Pancreas (tissue), 10 donors: Measurements from ENCODE around the gene AARS2. TPM values are rescaled to one million over a fixed set of nuclear protein-coding genes. Genes with fewer than 3 reads are reported as not detected.

Experiments used
- ATAC-seq, 4 donors: fragments of 200-7000 bp; cut with Tn5 transposase; one replicate each; pipeline versions ENCODE4 v1.8.0 to v1.9.1; 2020; ENCODE audit warnings: mild to moderate bottlenecking in 4 of 4, moderate library complexity in 4 of 4
- DNase-seq, 6 donors: peaks; one replicate each; pipeline ENCODE4 v3.0.0-alpha.2; 2020
- FAIRE-seq: peaks from 2 replicates; lab custom pipeline; 2012; peaks lifted over from hg19 to GRCh38; lab: Jason Lieb, UNC
- H3K27ac ChIP-seq, 4 donors: fragments of 200-600 bp; sonication (generic); 1 replicate in 3 of 4; 2 replicates in 1 of 4; pipeline versions ENCODE4 v1.5.0 to v1.8.0; 2020
- H3K27me3 ChIP-seq, 4 donors: fragments of 200-600 bp; one replicate each; pipeline ENCODE4 v1.8.0; 2021
- H3K36me3 ChIP-seq, 3 donors: fragments of 200-600 bp; sonication (generic) in 1 of 3; one replicate each; pipeline versions ENCODE4 v1.5.0 to v1.8.0; 2020 to 2021
- H3K4me1 ChIP-seq, 3 donors: fragments of 200-600 bp; one replicate each; pipeline ENCODE4 v1.8.0; 2021
- H3K4me3 ChIP-seq, 4 donors: fragments of 200-600 bp; sonication (generic) in 2 of 4; one replicate each; pipeline versions ENCODE4 v1.5.0 to v1.8.0; 2020 to 2021
- H3K9me3 ChIP-seq, 4 donors: fragments of 200-600 bp; one replicate each; pipeline ENCODE4 v1.8.0; 2021
- WGBS, 2 donors: extraction: QIAGEN DNeasy Blood & Tissue Kit; methylation state at CpG; one replicate each; pipeline ENCODE4 v1.1.7; 2013; 5-methylcytosine and 5-hydroxymethylcytosine counted together
- intact Hi-C, 3 donors: fragments of 100-400 bp; cut with DNase I; formaldehyde crosslinking; loops; one replicate each; pipeline versions ENCODE4 v1.11.1 to v1.14.2; 2022
- polyA plus RNA-seq, 2 donors: library from polyadenylated mRNA; stranded (reverse); fragments of 200-250 nt; gene quantifications; one replicate each; pipeline ENCODE4 v1.2.3, GENCODE V29; 2013
- total RNA-seq, 6 donors: library from RNA; stranded (reverse); fragmentation: NEBNext Ultra II Directional in 4 of 6; extraction: Animal tissue kit (Norgen Biotek cat#: 25700) in 4 of 6; gene quantifications; one replicate each; pipeline versions ENCODE4 v1.2.1 to v1.2.4, GENCODE V29; 2021 to 2023
- TF ChIP-seq, protein P1 (sequence below), 4 donors: fragments of 200-600 bp; sonication (generic) in 3 of 4; IDR thresholded peaks; one replicate each; pipeline versions ENCODE4 v1.5.0 to v1.8.0; 2021; ENCODE audit warnings: antibody characterized with exemption in 4 of 4
- donor health status: healthy with polysubstance abuse.
- donor health status: DM: no; HTN: no; CAD: no; lungs with moderate emphysema.
- donor health status: DM: no; HTN: no; CAD: no.
- donor health status: control.
- donor health status: control.
- donor health status: Bipolar disorder and iron deficiency.
- donor health status: DM: yes; HTN: yes; CAD: no.
- donor health status: DM: no; HTN: no; CAD: no.
- donor health status: DM: no; HTN: no; CAD: no.
- donor health status: DM: yes; HTN: yes; CAD: no.

AARS2 gene
- total RNA-seq, result 1 to 10 TPM; 3.6 to 7.4 (median 4.8) TPM
- 1 to 10 TPM; 5.7 to 8.7 TPM for polyA plus RNA-seq

DNA sequence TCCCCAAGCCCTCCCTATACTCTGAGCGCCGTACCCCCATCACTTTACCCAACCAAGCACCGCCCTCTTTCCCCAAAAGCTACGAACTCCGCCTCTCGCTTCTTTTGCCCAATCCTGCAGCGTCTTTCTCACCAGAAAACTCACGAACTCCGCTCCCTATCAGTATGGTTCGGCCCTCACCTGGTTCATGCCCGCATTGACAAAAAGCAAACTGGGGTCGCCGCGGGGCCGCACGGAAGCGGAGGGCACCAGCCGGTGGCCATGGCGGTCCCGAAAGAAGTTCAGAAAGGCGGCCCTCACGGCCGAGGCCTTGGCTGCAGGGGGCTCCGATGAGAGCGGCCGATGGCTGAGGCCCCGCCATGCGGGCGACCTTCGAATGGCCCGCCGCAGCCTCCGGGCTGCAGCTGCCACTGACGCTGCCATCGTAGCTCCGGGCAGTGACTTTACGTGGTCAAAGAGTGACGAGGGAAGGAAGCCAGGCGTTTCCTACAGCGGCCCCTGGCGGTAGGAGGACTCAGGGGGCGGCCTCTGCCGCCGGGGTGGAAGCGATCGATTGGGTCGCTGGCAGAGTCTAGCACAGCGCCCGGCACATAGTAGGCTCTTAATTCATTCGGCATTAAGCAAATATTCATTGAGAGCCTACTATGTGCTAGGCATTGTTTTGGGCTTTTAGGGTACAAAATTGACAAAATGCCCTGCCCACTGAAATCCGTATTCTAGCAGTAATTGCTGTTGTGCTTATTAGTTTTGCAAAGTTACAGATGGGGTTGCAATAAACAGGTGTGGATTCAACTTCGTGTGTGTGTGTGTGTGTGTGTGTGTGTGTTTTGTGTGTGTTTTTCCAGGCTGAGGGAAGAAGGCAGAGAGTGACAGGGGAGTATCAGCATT is at the start of gene AARS2:
Gene AARS2, minus strand, starts transcription at position 447 of the 888 bp plus-strand sequence. Its CDS starts 24 bp downstream, at position 423.
- FAIRE-seq, result no peak
- TF ChIP-seq, protein P1, sequence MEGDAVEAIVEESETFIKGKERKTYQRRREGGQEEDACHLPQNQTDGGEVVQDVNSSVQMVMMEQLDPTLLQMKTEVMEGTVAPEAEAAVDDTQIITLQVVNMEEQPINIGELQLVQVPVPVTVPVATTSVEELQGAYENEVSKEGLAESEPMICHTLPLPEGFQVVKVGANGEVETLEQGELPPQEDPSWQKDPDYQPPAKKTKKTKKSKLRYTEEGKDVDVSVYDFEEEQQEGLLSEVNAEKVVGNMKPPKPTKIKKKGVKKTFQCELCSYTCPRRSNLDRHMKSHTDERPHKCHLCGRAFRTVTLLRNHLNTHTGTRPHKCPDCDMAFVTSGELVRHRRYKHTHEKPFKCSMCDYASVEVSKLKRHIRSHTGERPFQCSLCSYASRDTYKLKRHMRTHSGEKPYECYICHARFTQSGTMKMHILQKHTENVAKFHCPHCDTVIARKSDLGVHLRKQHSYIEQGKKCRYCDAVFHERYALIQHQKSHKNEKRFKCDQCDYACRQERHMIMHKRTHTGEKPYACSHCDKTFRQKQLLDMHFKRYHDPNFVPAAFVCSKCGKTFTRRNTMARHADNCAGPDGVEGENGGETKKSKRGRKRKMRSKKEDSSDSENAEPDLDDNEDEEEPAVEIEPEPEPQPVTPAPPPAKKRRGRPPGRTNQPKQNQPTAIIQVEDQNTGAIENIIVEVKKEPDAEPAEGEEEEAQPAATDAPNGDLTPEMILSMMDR (IDR thresholded peaks at IDR 0.05), result peak; percentile 97 to 98 (median 98)
- Histone ChIP-seq H3K27ac (peak within 1 kb of the TSS in 2 of 4 donors; percentile 33 to 71), H3K9me3 (no peaks in the 10 kb centered on the region), H3K4me1 (peaks cover 0 to 5% (median 0%) of the 10 kb centered on the region in 3 donors), H3K4me3 (peak within 1 kb of the TSS; percentile 54 to 100 (median 79)), H3K27me3 (no peaks in the 10 kb centered on the region), H3K36me3 (peaks cover 0 to 24% (median 0%) of the 10 kb centered on the region in 3 donors)
- intact Hi-C loops, result no loop called here
- WGBS, 2 donors, result 2% methylated on average over 52 of the region's 52 CpGs
- ATAC-seq, result peak; percentile 96 to 100 (median 99)
- peak; percentile 84 to 96 (median 90) for DNase-seq

DNA sequence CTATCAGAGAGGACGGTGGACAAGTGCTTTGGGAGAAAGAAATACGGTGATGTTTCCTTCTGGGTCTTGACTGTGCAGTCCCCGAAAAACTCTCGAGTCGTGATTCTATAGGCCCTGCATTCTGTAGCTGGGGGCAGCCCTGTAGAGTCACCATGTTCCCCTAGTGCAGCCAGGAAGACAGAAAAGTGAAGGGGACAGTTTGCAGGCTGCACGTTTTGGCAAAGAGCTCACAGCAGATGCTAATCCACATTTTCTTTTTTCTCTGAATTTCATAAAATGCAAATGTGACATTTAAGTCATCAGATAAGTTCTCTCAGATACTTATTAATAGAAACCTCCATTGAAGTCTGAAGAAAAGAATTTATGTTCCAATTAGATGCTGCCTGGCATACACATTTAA is 48.8 kb upstream of the AARS2 start:
- H3K9me3 ChIP-seq, result no peaks in the 10 kb centered on the region
- TF ChIP-seq, protein P1 (IDR thresholded peaks at IDR 0.05), result no peak
- no peak for FAIRE-seq
- H3K4me3 ChIP-seq, result no peak overlapping the region
- no peaks in the 10 kb centered on the region for H3K4me1 ChIP-seq
- DNase-seq, result no peak
- intact Hi-C loops, result no loop called here
- no peak for ATAC-seq
- no peaks in the 10 kb centered on the region for H3K27me3 ChIP-seq
- WGBS, 2 donors, result 54 to 66% methylated on average over 6 of the region's 6 CpGs
- H3K36me3 ChIP-seq, result no peaks in the 10 kb centered on the region
- no peak overlapping the region for H3K27ac ChIP-seq

DNA sequence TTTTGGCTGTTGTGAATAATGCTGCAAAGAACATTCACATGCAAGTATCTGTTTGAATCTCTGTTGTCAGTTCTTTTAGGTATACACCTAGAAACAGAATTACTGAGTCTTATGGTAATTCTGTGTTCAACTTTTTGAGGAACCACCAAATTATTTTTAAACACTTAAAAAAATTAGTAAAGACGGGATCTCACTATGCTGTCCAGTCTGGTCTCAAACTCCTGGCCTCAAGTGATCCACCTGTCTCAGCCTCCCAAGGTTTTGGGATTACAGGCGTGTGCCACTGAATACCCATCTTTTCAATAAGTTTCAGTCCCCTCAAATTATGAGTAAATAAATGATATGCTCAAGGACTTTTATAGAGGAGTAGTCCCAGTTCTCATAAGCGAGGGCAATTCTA is 46.8 kb upstream of the AARS2 start:
- Histone ChIP-seq H3K27me3 (no peaks in the 10 kb centered on the region), H3K4me3 (no peak overlapping the region), H3K9me3 (no peaks in the 10 kb centered on the region), H3K36me3 (no peaks in the 10 kb centered on the region), H3K4me1 (no peaks in the 10 kb centered on the region), H3K27ac (no peak overlapping the region)
- FAIRE-seq (no peak), DNase-seq (no peak), ATAC-seq (no peak)
- TF ChIP-seq, protein P1 (IDR thresholded peaks at IDR 0.05), result no peak
- 71 to 78% methylated on average over 3 of the region's 3 CpGs for WGBS, 2 donors
- intact Hi-C loops, result no loop called here

DNA sequence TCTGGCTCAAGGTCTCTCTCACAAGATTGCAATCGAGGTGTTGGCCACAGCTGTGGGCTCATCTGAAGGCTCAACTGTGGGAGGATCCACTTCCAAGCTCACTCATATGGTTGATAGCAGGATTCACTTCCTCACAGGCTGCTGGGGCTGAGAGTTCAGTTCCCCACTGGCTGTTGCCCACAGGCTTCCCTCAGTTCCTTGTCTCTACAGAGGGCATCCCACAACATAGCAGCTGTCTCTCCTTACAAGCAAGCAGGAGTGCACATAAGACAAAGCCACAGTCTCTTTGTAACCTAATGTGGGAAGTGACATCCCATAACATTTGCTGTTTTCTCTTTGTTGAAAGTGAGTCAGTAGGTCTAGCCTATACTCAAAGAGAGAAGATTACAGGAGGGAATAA is 43.3 kb upstream of the AARS2 start:
- no peak overlapping the region for H3K27ac ChIP-seq
- intact Hi-C loops, result no loop called here
- TF ChIP-seq, protein P1 (IDR thresholded peaks at IDR 0.05), result no peak
- no peaks in the 10 kb centered on the region for H3K27me3 ChIP-seq
- H3K4me3 ChIP-seq, result no peak overlapping the region
- no peaks in the 10 kb centered on the region for H3K36me3 ChIP-seq
- no peak for ATAC-seq
- no peaks in the 10 kb centered on the region for H3K4me1 ChIP-seq
- WGBS, 2 donors, result 32 to 35% methylated on average over 1 of the region's 1 CpG
- FAIRE-seq, result no peak
- no peak for DNase-seq
- H3K9me3 ChIP-seq, result no peaks in the 10 kb centered on the region

DNA sequence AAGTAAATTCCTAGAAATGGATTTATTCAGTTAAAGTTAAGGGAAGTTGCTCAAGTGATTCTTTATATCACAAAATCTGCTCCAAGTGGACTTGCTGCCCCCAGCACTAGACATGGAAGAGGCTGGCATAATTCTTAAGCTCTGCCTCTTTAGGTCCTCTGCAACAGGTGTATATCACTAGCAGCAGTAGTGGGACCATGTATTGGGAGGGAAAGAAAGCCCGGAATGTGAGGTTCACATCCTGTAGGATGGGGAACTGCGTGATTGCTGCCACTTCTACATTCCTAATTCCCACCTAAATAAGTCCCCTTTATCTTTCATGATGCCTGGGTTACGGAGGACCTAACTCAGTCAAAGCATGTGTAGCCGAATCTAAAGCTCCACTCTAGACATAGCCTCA is 42.5 kb upstream of the AARS2 start:
- Histone ChIP-seq H3K27ac (no peak overlapping the region), H3K4me3 (no peak overlapping the region), H3K27me3 (no peaks in the 10 kb centered on the region), H3K4me1 (no peaks in the 10 kb centered on the region), H3K9me3 (no peaks in the 10 kb centered on the region), H3K36me3 (no peaks in the 10 kb centered on the region)
- TF ChIP-seq, protein P1 (IDR thresholded peaks at IDR 0.05), result no peak
- FAIRE-seq, result no peak
- WGBS, 2 donors, result 79 to 84% methylated on average over 4 of the region's 4 CpGs
- intact Hi-C loops, result no loop called here
- ATAC-seq, result no peak
- DNase-seq, result no peak
